Cardiac muscle cell (in vitro differentiated cells and primary cell): ENCODE data around the gene ABL1. TPM values are rescaled to one million over a fixed set of nuclear protein-coding genes. Genes with fewer than 3 reads are reported as not detected.
A peak's percentile ranks its signal among the peaks of the same experiment; 100 is the strongest.

Source experiments
- DNase-seq, 2 donors: peaks; one replicate each; pipeline versions ENCODE4 v3.0.0 to v3.0.0-alpha.2; 2010 to 2017; ENCODE audit warnings: low read depth in 1 of 2, low spot score in 1 of 2
- H3K27ac ChIP-seq: fragments of 200-600 bp; sonication (generic); 2 replicates; pipeline ENCODE4 v1.5.1; 2016
- H3K27me3 ChIP-seq: fragments of 200-600 bp; sonication (generic); 2 replicates; pipeline ENCODE4 v1.6.0; 2016; ENCODE audit warnings: control low read depth
- H3K36me3 ChIP-seq: fragments of 200-600 bp; sonication (generic); 2 replicates; pipeline ENCODE4 v1.5.1; 2016; ENCODE audit warnings: control low read depth
- H3K4me1 ChIP-seq: fragments of 200-600 bp; sonication (generic); 2 replicates; pipeline ENCODE4 v1.8.1; 2017; ENCODE audit warnings: low read depth, mild to moderate bottlenecking, mixed run types
- H3K4me3 ChIP-seq: fragments of 200-600 bp; sonication (generic); 2 replicates; pipeline ENCODE4 v1.5.1; 2016; ENCODE audit warnings: mild to moderate bottlenecking
- H3K9me3 ChIP-seq: fragments of 200-600 bp; sonication (generic); 2 replicates; pipeline ENCODE4 v1.5.1; 2017; ENCODE audit warnings: low read depth, mild to moderate bottlenecking, control low read depth
- polyA plus RNA-seq: library from polyadenylated mRNA; unstranded; fragments of >200 nt; fragmentation: Nextera tagmentation; extraction: Ambion mirVana; gene quantifications from 2 replicates; pipeline ENCODE4 v1.2.1, GENCODE V29; 2016
- total RNA-seq: library from RNA; depleted of rRNA; stranded (reverse); fragments of >200 nt; gene quantifications from 2 replicates; pipeline ENCODE4 v1.2.3, GENCODE V29; 2016
- TF ChIP-seq, protein P1 (sequence below): IDR thresholded peaks from 2 replicates; pipeline ENCODE4 v1.5.1; 2012; ENCODE audit warnings: low read depth, mild to moderate bottlenecking, low read length

The ABL1 gene
- total and polyA plus RNA-seq, 2 experiments from 2014 or later, result 41.8 to 97.1 TPM

- no peaks in the 10 kb centered on the region for H3K9me3 ChIP-seq
- TF ChIP-seq, protein P1, sequence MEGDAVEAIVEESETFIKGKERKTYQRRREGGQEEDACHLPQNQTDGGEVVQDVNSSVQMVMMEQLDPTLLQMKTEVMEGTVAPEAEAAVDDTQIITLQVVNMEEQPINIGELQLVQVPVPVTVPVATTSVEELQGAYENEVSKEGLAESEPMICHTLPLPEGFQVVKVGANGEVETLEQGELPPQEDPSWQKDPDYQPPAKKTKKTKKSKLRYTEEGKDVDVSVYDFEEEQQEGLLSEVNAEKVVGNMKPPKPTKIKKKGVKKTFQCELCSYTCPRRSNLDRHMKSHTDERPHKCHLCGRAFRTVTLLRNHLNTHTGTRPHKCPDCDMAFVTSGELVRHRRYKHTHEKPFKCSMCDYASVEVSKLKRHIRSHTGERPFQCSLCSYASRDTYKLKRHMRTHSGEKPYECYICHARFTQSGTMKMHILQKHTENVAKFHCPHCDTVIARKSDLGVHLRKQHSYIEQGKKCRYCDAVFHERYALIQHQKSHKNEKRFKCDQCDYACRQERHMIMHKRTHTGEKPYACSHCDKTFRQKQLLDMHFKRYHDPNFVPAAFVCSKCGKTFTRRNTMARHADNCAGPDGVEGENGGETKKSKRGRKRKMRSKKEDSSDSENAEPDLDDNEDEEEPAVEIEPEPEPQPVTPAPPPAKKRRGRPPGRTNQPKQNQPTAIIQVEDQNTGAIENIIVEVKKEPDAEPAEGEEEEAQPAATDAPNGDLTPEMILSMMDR, result no peak
- no peaks in the 10 kb centered on the region for H3K36me3 ChIP-seq
- peak overlapping the region; percentile 81 for H3K4me3 ChIP-seq
- no peaks in the 10 kb centered on the region for H3K27me3 ChIP-seq
- no peak for DNase-seq
- peaks cover 34% of the 10 kb centered on the region for H3K4me1 ChIP-seq
- no peak overlapping the region for H3K27ac ChIP-seq
Observed at GRCh38 chr9:130837643-130838042, 2.6 kb downstream of the ABL1 start.

DNA sequence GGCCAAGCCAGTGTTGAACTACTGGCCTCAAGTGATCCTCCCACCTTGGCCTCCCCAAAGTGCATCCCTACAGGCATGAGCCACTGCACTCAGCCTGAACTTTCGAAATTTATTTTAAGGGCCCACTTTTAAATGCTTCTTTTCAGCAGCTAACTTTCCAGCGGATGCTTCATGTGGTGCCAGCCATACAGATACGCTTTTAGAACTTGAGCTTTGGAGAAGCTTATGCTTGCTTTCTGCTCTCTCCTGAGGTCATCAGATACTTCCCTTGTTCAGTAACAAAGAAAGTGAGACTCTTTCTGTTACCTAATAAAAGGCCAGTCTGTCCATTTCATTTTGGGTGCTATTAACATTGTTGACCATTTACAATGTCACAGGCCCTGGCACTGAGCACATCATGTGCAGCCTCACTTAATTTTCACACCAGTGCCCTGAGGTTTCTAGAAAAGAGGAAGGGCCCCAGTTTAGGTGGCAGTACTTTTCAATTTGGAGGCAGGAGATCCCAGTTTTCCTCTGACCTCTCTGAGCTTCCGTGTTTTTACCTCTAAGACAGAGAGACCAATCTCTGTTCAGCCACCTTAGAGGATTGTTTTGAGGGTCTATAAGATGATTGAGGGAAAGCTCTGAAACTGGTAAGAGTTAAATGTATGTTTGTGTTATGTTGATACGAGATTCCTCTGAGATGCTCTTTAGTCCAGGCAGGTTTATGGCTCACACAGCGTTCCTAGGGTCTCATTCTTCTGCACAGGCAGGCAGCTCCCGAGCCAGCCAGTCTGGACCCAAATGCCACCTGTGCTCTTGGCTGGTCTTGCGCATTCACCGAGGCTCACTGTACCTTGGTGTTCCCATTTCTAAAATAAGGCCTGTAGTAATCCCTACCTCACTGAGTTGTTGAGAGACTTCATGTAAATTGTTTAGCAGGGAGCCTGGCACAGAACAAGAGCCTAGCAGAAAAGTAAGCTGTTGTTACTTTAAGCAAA is 4.4 kb downstream of the ABL1 start:
- H3K27me3 ChIP-seq, result no peaks in the 10 kb centered on the region
- no peaks in the 10 kb centered on the region for H3K36me3 ChIP-seq
- no peak overlapping the region for H3K4me3 ChIP-seq
- H3K4me1 ChIP-seq, result peaks cover 23% of the 10 kb centered on the region
- TF ChIP-seq, protein P1, result no peak
- no peak for DNase-seq
- no peaks in the 10 kb centered on the region for H3K9me3 ChIP-seq
- peak overlapping the region; percentile 29 for H3K27ac ChIP-seq

DNA sequence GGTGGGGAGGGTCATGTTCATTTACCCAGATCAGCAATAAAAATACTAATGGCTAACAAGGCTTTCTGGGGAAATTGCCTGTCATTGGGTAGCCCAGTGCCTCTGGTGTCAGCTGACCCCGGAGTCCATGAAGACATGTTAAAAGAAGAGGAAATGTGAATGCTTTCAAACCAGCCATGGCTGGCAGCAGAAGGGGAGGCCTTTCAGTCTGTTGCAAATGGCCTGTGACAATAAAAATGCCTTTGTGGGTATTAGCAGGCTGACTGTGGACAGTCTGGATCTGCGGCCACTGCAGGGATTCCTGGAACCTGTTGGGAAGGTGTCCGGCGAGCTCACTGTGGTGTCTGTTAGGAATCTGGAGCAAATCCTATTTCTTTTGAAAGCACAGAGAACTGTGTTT is 7.5 kb downstream of the ABL1 start:
- TF ChIP-seq, protein P1, result no peak
- no peak for DNase-seq
- Histone ChIP-seq H3K27ac (peak overlapping the region; percentile 69), H3K36me3 (no peaks in the 10 kb centered on the region), H3K4me3 (no peak overlapping the region), H3K27me3 (no peaks in the 10 kb centered on the region), H3K4me1 (peaks cover 31% of the 10 kb centered on the region), H3K9me3 (no peaks in the 10 kb centered on the region)

DNA sequence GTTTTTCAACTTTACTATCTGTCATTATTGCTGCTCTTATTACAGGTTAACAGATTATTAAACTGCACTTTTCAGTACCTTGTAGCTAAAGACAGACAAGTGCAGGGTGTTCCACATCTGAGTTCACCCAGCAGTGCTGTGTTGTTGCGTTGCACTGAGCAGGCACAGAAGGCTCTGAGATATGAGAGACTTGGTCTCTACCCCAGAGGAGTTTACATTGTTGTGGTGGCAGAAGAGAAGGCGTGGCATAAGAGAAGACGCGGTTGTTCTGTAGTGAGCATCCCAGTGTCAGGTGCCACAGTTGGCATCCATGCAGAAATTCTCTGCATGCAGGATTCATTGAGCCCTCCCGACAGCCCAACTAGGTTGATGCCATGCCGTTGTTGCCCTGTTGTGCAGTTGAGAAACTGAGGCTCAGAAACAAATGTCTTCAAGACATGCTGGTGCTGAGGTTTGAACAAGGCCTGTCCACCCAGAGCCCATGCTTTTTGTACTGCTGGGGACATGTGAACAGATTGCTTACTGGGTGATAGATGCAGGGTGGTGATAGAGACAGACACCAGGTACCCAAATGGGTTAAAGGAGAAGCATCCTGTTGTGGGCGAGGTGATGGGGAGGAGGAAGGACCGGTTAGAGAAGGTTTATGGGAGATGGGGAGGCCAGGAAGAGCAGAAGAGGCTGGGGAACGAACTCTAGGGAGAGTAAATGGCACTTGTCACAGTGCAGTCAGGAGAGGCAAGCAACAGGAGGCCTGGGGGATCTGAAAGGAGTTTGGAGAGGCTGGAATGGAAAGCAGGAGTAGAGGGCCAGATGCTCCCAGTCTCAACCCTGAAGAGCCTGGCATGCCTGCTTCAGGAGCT is 8.2 kb downstream of the ABL1 start:
- TF ChIP-seq, protein P1, result no peak
- Histone ChIP-seq H3K27ac (peak overlapping the region; percentile 69), H3K36me3 (no peaks in the 10 kb centered on the region), H3K4me1 (peaks cover 24% of the 10 kb centered on the region), H3K27me3 (no peaks in the 10 kb centered on the region), H3K9me3 (no peaks in the 10 kb centered on the region), H3K4me3 (no peak overlapping the region)
- DNase-seq, result no peak

- Histone ChIP-seq H3K9me3 (no peaks in the 10 kb centered on the region), H3K36me3 (no peaks in the 10 kb centered on the region), H3K4me1 (peaks cover 22% of the 10 kb centered on the region), H3K27me3 (no peaks in the 10 kb centered on the region), H3K27ac (peak overlapping the region; percentile 69), H3K4me3 (no peak overlapping the region)
- no peak for DNase-seq
- TF ChIP-seq, protein P1, result no peak
Observed at GRCh38 chr9:130844044-130844451, 9.0 kb downstream of the ABL1 start.
